GM18868 (cell line): Measurements from ENCODE around the gene LRMDA.

ENCODE experiments used
- ATAC-seq: cut with Tn5 transposase; IDR thresholded peaks from one replicate; pipeline ENCODE4 v1.9.1; 2021; ENCODE audit warnings: mild to moderate bottlenecking, moderate library complexity; ENCODE audit not compliant: unreplicated experiment

Gene LRMDA

DNA sequence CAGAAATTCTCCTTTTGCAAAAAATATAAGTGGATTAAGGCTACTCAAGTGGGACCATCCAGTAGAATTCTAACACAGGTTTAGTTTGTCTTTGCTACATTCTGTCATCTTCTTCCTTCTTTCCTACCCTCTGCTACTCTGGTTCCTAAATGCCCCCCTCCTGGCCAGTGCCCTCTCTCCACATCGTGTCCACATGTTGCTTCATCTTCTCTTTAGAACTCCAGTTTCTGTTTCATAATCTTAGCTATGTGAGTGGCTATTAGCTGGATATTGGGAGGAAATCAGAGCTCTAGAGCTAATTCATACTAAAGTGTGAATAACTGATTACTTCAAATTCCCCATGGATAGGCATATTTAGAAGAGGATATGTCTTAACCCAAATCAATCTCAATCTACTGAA, 528.5 kb downstream of the LRMDA start:
- no peak for ATAC-seq

GRCh38 chr10:75962395-75963061, 531.1 kb downstream of the LRMDA start:
- ATAC-seq = no peak

DNA sequence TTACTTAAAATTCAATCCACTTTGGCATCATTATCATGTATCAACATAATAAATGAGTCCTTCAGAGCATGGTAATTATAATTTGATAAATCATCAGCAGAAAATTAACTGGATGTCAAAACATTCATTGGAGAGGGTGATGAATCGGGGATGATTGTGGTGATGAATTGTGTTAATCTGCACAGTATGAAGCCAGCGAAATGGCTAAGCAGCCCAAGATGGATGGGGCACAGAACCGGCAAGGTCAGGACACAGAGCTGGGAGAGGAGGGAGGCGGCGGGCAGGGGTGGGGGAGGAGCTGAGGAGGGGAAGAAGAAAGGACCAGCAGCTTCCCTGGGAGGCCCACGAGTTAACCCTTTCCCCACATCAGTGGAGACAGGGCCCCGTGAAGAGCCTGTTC, 536.1 kb downstream of the LRMDA start:
- no peak for ATAC-seq

- ATAC-seq = no peak
Measured at GRCh38 chr10:75969031-75969430, 537.6 kb downstream of the LRMDA start.

DNA sequence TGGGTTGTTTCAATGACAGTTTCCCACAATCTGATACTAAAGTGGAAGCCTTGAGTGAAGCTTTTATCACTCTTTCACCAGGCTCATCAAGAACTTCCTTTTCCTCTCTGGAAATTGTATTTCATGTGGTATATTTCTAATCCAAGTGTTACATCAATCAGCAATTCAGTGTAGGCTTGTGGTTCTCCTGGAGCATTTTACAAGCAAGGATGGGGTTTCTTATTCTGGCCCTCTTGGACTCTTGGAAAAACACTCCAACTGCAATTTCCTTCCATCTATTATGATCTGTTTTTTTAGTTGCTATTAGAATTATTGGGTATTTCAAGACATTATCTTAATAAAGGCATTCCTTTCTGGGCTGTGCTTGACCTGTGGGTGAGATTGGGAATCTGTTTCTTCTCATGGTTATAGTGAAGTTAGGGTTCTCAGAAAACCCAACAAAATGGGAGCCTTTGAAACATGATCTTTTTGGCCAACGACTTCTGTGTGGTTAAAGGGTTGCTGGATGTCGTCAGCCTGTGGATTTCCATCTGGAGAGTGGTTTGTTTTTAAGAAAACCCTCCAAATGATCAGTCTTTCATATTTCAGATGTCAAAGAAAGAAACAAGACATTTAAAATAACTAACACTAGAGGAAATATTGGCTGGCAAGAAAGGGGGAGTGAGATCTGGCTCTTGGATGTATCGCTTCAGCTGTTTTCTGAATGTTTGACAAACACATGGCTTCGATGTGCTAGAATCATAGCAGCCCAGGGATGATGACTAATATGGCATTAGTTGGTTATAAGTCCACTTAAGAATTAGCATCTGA, 540.2 kb downstream of the LRMDA start:
- no peak for ATAC-seq

GRCh38 chr10:75972491-75973276, 541.3 kb downstream of the LRMDA start:
- ATAC-seq = no peak

DNA sequence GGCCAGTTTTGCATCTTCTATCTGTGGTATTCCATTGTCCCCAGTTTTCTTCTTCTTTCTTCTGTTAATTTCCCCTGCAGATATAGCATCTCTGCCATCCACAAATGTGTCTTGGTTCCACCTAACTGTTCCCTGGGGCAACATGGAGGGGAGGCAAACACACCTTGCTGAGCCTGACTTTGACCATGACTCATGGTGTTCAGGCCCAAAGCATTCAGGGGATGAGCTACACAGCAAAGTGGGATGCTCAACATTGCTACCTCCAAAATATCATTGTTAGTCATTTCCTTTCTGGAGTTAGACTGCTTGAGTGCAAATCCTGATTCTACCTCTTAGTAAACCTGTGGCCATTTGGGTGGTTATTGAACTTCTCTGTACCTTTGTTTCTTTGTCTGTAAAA, 542.7 kb downstream of the LRMDA start:
- ATAC-seq = no peak

DNA sequence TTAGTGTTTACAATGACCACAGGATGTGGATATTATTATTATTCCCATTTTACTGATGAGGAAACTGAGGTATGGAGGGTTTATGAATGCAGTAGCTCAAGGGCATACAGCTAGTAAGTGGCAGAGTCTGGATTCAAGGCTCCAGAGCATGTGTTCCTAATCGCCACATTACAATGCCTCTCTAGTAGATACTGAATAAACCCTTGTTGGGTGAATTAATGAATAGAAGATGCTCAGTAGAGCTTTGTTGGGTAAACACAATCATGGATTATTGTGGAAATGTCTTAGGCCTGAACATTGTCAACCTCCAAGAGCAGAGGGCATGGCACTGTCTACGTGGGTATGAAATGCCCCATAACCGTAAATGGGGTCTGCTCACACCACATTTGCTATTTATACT, 545.3 kb downstream of the LRMDA start:
- ATAC-seq = no peak

- no peak for ATAC-seq
Measured at GRCh38 chr10:75977139-75977538, 545.7 kb downstream of the LRMDA start.

- no peak for ATAC-seq
Measured at GRCh38 chr10:75978213-75978612, 546.8 kb downstream of the LRMDA start.

DNA sequence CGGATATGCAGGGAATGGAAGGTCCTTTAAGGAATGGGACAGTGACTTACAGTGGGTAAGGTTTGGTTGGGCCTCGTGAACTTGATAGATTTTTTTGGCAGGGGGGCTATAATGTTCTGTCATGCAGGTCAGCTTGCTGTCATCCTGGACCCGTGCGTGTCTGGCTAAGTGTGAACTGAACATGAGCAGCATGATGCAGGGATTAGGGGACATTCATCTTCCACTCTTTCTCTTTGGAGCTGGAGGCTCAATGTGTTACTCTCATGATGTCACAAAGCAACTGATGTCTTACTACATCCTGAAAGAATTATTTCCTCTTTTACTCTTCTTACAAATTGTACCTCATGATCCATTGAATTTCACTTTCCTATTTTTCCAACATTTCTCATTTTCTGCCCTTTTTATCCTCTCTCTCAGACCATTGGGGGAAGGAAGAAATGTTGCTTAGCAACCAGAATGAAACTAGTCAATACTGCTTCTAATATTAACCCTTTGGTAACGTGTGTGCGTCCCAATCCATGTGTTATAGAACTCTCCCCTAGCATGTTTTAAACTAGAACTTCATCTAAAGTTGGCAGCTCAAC, 549.1 kb downstream of the LRMDA start:
- ATAC-seq = no peak

GRCh38 chr10:75982611-75983369, 551.4 kb downstream of the LRMDA start:
- ATAC-seq = no peak

DNA sequence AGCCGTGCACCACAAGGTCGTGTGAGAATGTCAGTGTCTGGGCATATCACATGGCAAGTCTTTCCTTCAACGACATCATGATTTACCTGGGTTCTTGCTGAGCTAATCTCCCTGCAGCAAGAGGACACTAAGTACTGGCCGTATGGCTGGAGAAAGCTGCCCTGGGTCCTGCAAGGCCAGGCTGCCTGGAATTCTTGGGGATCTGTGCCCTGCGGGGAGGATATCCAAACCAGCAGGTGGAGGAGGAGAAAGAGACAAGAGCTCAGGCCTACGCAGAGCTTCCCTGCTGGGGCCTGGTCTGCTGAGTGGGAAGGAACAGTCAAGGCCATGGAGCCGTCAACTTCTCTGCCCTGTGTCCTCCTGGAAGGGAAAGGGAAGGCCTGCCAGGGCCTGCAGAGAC, 552.6 kb downstream of the LRMDA start:
- no peak for ATAC-seq

- no peak for ATAC-seq
Measured at GRCh38 chr10:75987616-75988015, 556.2 kb downstream of the LRMDA start.

- ATAC-seq = no peak
Measured at GRCh38 chr10:75994357-75995040, 563.1 kb downstream of the LRMDA start.

GRCh38 chr10:75995041-75995430, 563.6 kb downstream of the LRMDA start:
- ATAC-seq = no peak

DNA sequence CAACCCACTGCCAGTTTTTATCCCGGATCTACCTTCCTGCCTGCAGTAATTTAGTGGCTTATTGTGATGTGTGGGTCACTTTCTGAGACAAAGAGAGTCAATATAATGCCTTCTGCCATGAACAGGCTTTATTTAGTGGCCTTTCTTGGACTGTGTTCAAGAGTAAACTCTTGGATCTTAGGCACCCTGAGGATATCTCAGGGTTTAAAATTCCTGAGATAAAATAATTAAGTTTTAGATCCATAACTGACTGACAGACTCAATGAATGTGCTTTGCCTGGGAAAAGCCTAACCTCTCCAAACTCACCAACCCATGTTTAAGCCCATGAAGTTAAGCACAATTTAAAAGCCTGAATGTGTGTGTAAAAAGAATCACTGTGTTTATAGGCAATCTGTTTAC, 564.3 kb downstream of the LRMDA start:
- ATAC-seq = no peak

DNA sequence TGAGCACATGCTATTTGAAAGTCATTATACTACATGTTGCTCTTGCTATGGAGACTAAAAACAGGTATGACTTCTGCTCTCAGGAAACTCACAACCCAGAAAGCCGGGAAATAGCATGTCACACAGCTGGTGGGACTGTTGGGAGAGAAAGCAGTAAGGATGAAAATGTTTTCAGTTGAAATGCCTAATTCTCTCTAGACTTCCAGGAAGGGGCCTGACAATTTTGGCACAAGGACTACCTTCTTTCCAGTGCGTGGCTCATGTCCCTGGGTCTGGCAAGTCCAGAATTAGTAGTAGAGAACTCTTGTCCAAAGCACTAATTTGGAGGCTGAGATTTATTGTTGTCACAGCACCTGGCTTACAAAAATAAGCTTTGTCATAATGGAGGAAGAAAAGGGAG, 567.6 kb downstream of the LRMDA start:
- no peak for ATAC-seq

- ATAC-seq = no peak
Measured at GRCh38 chr10:75999515-76000209, 568.2 kb downstream of the LRMDA start.
